HCT116 (cell line): Measurements from ENCODE around the gene FAM43A. TPM values are rescaled to one million over a fixed set of nuclear protein-coding genes. Genes with fewer than 3 reads are reported as not detected.

Source experiments
- ATAC-seq: fragments of 200-7000 bp; cut with Tn5 transposase; 2 replicates; pipeline ENCODE4 v1.9.1; 2020; ENCODE audit warnings: mild to moderate bottlenecking, moderate library complexity
- BruUV-seq: library from RNA; stranded (reverse); fragments of 400-500 nt; replicated peaks from 2 replicates; lab custom pipeline; 2021; lab: Mats Ljungman, UMichigan
- CTCF ChIA-PET: fragments of 300-600 bp; sonication (Branson Sonifier 250); formaldehyde crosslinking; loops from one replicate; lab custom pipeline; 2021; ENCODE audit warnings: antibody characterized with exemption; lab: Charles Lee
- POLR2A ChIA-PET: fragments of 300-600, 350-600 bp; sonication (Branson Sonifier 250); formaldehyde crosslinking; loops from one replicate; lab custom pipeline; 2021; ENCODE audit warnings: antibody characterized with exemption; lab: Charles Lee
- RAD21 ChIA-PET, 2 experiments: fragments of 300-600 bp; sonication (Branson Sonifier 250); formaldehyde crosslinking; loops; one replicate each; lab custom pipeline; 2023; ENCODE audit warnings: low total read pairs in 2 of 2; ENCODE audit not compliant: uncharacterized antibody in 2 of 2, unreplicated experiment in 2 of 2, low non-redundant PET in 1 of 2; lab: Charles Lee
- DNase-seq: peaks from one replicate; pipeline ENCODE4 v3.0.0-alpha.2; 2010; ENCODE audit warnings: low read depth, low spot score
- H2AFZ ChIP-seq: fragments of 200-600 bp; shearing (Covaris generic), sonication (generic); 2 replicates; pipeline ENCODE4 v1.6.1; 2017; ENCODE audit warnings: low read depth, mixed run types, mixed read lengths, antibody characterized with exemption, low read length; ENCODE audit not compliant: poor library complexity, severe bottlenecking
- H3K27ac ChIP-seq: 2 replicates; pipeline ENCODE4 v1.5.1; 2012; ENCODE audit warnings: low read depth, low read length
- H3K27me3 ChIP-seq: fragments of 200-600 bp; sonication (generic); 2 replicates; pipeline ENCODE4 v1.6.1; 2016; ENCODE audit warnings: mixed run types, low read length, mixed read lengths; ENCODE audit not compliant: insufficient read depth
- H3K36me3 ChIP-seq, 2 experiments: fragments of 200-500 bp in 1 of 2; fragments of 200-600 bp in 1 of 2; sonication (Bioruptor generic) in 1 of 2; sonication (generic) in 1 of 2; 2 replicates each; pipeline versions ENCODE4 v1.5.1 to v1.6.1; 2014 to 2016; ENCODE audit warnings: low read length in 2 of 2, inconsistent platforms in 1 of 2, mixed read lengths in 1 of 2, mixed run types in 1 of 2; ENCODE audit not compliant: insufficient read depth in 2 of 2, control insufficient read depth in 1 of 2
- H3K4me1 ChIP-seq, 2 experiments: fragments of 200-600 bp in 1 of 2; sonication (generic) in 1 of 2; 2 replicates each; pipeline versions ENCODE4 v1.5.1 to v1.6.1; 2012 to 2017; ENCODE audit warnings: low read length in 2 of 2, inconsistent platforms in 1 of 2, mild to moderate bottlenecking in 1 of 2, mixed read lengths in 1 of 2, mixed run types in 1 of 2, moderate library complexity in 1 of 2; ENCODE audit not compliant: insufficient read depth in 2 of 2, control insufficient read depth in 1 of 2
- H3K4me2 ChIP-seq: fragments of 200-600 bp; sonication (generic); 2 replicates; pipeline ENCODE4 v1.6.1; 2017; ENCODE audit warnings: mixed run types, low read length, mixed read lengths
- H3K4me3 ChIP-seq, 2 experiments: fragments of 200-600 bp in 1 of 2; sonication (generic) in 1 of 2; replicated peaks in 1 of 2; 2 replicates each; pipeline ENCODE4 v1.5.1; 2011 to 2016; ENCODE audit warnings: low read length in 2 of 2, control low read depth in 1 of 2, low read depth in 1 of 2, mild to moderate bottlenecking in 1 of 2, mixed read lengths in 1 of 2, mixed run types in 1 of 2
- H3K79me2 ChIP-seq: fragments of 200-600 bp; sonication (generic); 2 replicates; pipeline ENCODE4 v1.6.1; 2017; ENCODE audit warnings: mild to moderate bottlenecking, mixed run types, low read length, moderate library complexity, mixed read lengths; ENCODE audit not compliant: insufficient read depth
- H3K9ac ChIP-seq: fragments of 200-600 bp; sonication (generic); 2 replicates; pipeline ENCODE4 v1.6.1; 2016; ENCODE audit warnings: low read length, mixed read lengths
- H3K9me2 ChIP-seq: fragments of 200-600 bp; sonication (generic), shearing (Covaris generic); 2 replicates; pipeline ENCODE4 v1.6.1; 2017; ENCODE audit warnings: mixed run types, mild to moderate bottlenecking, moderate library complexity; ENCODE audit not compliant: insufficient read depth
- H3K9me3 ChIP-seq, 2 experiments: fragments of 200-500 bp in 1 of 2; fragments of 200-600 bp in 1 of 2; sonication (Bioruptor generic) in 1 of 2; sonication (generic) in 1 of 2; 2 replicates each; pipeline ENCODE4 v1.6.1; 2014 to 2017; ENCODE audit warnings: low read length in 2 of 2, mixed read lengths in 2 of 2, inconsistent platforms in 1 of 2, low read depth in 1 of 2, mild to moderate bottlenecking in 1 of 2, mixed run types in 1 of 2, moderate library complexity in 1 of 2; ENCODE audit not compliant: control insufficient read depth in 1 of 2, insufficient read depth in 1 of 2
- H4K20me1 ChIP-seq: fragments of 200-600 bp; sonication (generic), shearing (Covaris generic); 2 replicates; pipeline ENCODE4 v1.6.1; 2017; ENCODE audit warnings: mixed run types, mild to moderate bottlenecking, moderate library complexity; ENCODE audit not compliant: insufficient read depth
- CEBPB ChIP-seq: IDR thresholded peaks from 2 replicates; pipeline ENCODE4 v1.6.1; 2012; ENCODE audit warnings: low read depth
- CTCF ChIP-seq, 3 experiments: fragments of 200-600 bp in 1 of 3; sonication (generic) in 1 of 3; IDR thresholded peaks in 2 of 3; conservative IDR thresholded peaks in 1 of 3; 2 replicates each; pipeline ENCODE4 v1.5.1; 2012 to 2017; ENCODE audit warnings: low read depth in 2 of 3, low read length in 2 of 3, antibody characterized with exemption in 1 of 3, borderline replicate concordance in 1 of 3, control low read depth in 1 of 3, mild to moderate bottlenecking in 1 of 3, mixed read lengths in 1 of 3, mixed run types in 1 of 3, moderate library complexity in 1 of 3; ENCODE audit not compliant: insufficient read depth in 1 of 3
- EGR1 ChIP-seq: IDR thresholded peaks from 2 replicates; pipeline ENCODE4 v1.6.1; 2012; ENCODE audit warnings: low read depth
- ELF1 ChIP-seq: IDR thresholded peaks from 2 replicates; pipeline ENCODE4 v1.6.1; 2012; ENCODE audit warnings: low read depth, borderline replicate concordance
- EZH2 ChIP-seq: fragments of 200-600 bp; sonication (generic); IDR thresholded peaks from 2 replicates; pipeline ENCODE4 v1.6.1; 2017; ENCODE audit warnings: antibody characterized with exemption, mixed run types
- EZH2phosphoT487 ChIP-seq: fragments of 200-600 bp; IDR thresholded peaks from 2 replicates; pipeline ENCODE4 v1.6.1; 2018; ENCODE audit warnings: antibody characterized with exemption, borderline replicate concordance
- FOSL1 ChIP-seq: IDR thresholded peaks from 2 replicates; pipeline ENCODE4 v1.6.1; 2012; ENCODE audit warnings: low read depth
- JUND ChIP-seq: IDR thresholded peaks from 2 replicates; pipeline ENCODE4 v1.6.1; 2012
- MAX ChIP-seq: IDR thresholded peaks from 2 replicates; pipeline ENCODE4 v1.6.1; 2012
- POLR2A ChIP-seq: IDR thresholded peaks from 2 replicates; pipeline ENCODE4 v1.7.0; 2011; ENCODE audit warnings: borderline replicate concordance; ENCODE audit not compliant: insufficient read depth, insufficient read length; ENCODE audit errors: extremely low read depth
- RAD21 ChIP-seq: IDR thresholded peaks from 2 replicates; pipeline ENCODE4 v1.6.1; 2012; ENCODE audit warnings: low read depth, mild to moderate bottlenecking
- SIN3A ChIP-seq: IDR thresholded peaks from 2 replicates; pipeline ENCODE4 v1.6.1; 2012; ENCODE audit warnings: low read depth
- SRF ChIP-seq: IDR thresholded peaks from 2 replicates; pipeline ENCODE4 v1.6.1; 2012; ENCODE audit warnings: low read depth
- TCF7L2 ChIP-seq: IDR thresholded peaks from 2 replicates; pipeline ENCODE4 v1.7.0; 2011; ENCODE audit warnings: borderline replicate concordance, inconsistent platforms; ENCODE audit not compliant: insufficient read depth, insufficient read length; ENCODE audit errors: extremely low read depth
- YY1 ChIP-seq: IDR thresholded peaks from 2 replicates; pipeline ENCODE4 v1.6.1; 2011; ENCODE audit warnings: low read length, low read depth, moderate library complexity, mild to moderate bottlenecking; ENCODE audit not compliant: insufficient replicate concordance; ENCODE audit errors: extremely low read depth
- ZFX ChIP-seq: fragments of 450-650 bp; IDR thresholded peaks from 2 replicates; pipeline ENCODE4 v1.6.1; 2017
- ZNF274 ChIP-seq: fragments of 200-500 bp; sonication (Bioruptor generic); IDR thresholded peaks from 2 replicates; pipeline ENCODE4 v1.6.1; 2014; ENCODE audit warnings: mild to moderate bottlenecking, low read depth, low read length, inconsistent platforms
- intact Hi-C: fragments of 100-400 bp; cut with micrococcal nuclease; formaldehyde crosslinking; loops from 2 replicates; pipeline ENCODE4 v1.10.0; 2022
- total RNA-seq: library from RNA; stranded (reverse); gene quantifications from one replicate; pipeline ENCODE4 v1.2.1, GENCODE V29; 2021; ENCODE audit not compliant: unreplicated experiment
- TF ChIP-seq, protein P1 (sequence below): IDR thresholded peaks from 2 replicates; pipeline ENCODE4 v1.6.1; 2012; ENCODE audit warnings: low read depth
- TF ChIP-seq, protein P2 (sequence below): IDR thresholded peaks from 2 replicates; pipeline ENCODE4 v1.6.1; 2011; ENCODE audit warnings: mild to moderate bottlenecking, low read length, moderate library complexity; ENCODE audit not compliant: insufficient replicate concordance; ENCODE audit errors: extremely low read depth
- TF ChIP-seq, protein P3 (sequence below): IDR thresholded peaks from 2 replicates; pipeline ENCODE4 v1.6.1; 2012

The FAM43A gene
- total RNA-seq, 1 experiment from 2014 or later = 6.8 TPM

DNA sequence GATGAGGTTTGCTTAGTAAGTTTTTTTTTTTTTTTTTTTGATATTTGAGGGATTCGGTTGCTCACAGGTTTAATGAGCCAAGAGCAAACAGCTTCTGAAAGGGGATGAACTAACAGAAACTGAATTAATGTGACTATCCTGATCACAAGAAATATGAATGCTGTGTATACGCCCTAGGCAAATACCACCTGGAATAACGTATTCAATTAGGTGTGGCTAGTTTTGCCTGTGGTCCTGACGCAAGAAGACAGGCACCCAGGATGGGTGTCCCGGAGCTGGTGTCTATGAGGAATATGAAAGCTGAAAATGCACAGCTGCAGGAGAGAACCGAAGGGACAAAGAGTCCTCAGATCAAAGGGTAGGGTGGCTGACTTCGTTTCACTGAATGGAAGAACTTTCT lies 28.2 kb upstream of the FAM43A start:
- no peak for DNase-seq
- no peak for TF ChIP-seq EZH2
- TF ChIP-seq, protein P1, sequence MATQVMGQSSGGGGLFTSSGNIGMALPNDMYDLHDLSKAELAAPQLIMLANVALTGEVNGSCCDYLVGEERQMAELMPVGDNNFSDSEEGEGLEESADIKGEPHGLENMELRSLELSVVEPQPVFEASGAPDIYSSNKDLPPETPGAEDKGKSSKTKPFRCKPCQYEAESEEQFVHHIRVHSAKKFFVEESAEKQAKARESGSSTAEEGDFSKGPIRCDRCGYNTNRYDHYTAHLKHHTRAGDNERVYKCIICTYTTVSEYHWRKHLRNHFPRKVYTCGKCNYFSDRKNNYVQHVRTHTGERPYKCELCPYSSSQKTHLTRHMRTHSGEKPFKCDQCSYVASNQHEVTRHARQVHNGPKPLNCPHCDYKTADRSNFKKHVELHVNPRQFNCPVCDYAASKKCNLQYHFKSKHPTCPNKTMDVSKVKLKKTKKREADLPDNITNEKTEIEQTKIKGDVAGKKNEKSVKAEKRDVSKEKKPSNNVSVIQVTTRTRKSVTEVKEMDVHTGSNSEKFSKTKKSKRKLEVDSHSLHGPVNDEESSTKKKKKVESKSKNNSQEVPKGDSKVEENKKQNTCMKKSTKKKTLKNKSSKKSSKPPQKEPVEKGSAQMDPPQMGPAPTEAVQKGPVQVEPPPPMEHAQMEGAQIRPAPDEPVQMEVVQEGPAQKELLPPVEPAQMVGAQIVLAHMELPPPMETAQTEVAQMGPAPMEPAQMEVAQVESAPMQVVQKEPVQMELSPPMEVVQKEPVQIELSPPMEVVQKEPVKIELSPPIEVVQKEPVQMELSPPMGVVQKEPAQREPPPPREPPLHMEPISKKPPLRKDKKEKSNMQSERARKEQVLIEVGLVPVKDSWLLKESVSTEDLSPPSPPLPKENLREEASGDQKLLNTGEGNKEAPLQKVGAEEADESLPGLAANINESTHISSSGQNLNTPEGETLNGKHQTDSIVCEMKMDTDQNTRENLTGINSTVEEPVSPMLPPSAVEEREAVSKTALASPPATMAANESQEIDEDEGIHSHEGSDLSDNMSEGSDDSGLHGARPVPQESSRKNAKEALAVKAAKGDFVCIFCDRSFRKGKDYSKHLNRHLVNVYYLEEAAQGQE = no peak
- TF ChIP-seq TCF7L2 = no peak
- no peak for TF ChIP-seq YY1
- no peak for TF ChIP-seq CEBPB
- TF ChIP-seq, protein P2, sequence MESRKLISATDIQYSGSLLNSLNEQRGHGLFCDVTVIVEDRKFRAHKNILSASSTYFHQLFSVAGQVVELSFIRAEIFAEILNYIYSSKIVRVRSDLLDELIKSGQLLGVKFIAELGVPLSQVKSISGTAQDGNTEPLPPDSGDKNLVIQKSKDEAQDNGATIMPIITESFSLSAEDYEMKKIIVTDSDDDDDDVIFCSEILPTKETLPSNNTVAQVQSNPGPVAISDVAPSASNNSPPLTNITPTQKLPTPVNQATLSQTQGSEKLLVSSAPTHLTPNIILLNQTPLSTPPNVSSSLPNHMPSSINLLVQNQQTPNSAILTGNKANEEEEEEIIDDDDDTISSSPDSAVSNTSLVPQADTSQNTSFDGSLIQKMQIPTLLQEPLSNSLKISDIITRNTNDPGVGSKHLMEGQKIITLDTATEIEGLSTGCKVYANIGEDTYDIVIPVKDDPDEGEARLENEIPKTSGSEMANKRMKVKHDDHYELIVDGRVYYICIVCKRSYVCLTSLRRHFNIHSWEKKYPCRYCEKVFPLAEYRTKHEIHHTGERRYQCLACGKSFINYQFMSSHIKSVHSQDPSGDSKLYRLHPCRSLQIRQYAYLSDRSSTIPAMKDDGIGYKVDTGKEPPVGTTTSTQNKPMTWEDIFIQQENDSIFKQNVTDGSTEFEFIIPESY = no peak
- TF ChIP-seq ELF1 = no peak
- TF ChIP-seq ZFX = no peak
- no peak for TF ChIP-seq POLR2A
- TF ChIP-seq RAD21 = no peak
- TF ChIP-seq SIN3A = no peak
- TF ChIP-seq SRF = no peak
- TF ChIP-seq, protein P3, sequence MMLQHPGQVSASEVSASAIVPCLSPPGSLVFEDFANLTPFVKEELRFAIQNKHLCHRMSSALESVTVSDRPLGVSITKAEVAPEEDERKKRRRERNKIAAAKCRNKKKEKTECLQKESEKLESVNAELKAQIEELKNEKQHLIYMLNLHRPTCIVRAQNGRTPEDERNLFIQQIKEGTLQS = no peak
- TF ChIP-seq EZH2phosphoT487 = no peak
- no peak for TF ChIP-seq JUND
- TF ChIP-seq CTCF (IDR thresholded peaks at IDR 0.05 in 2 of 3, conservative IDR thresholded peaks at IDR 0.05 in 1 of 3; ENCODE audit: borderline replicate concordance in 1 of 3, insufficient read depth in 1 of 3, low read depth in 2 of 3, low read length in 2 of 3) = no peak
- no peak for TF ChIP-seq EGR1
- TF ChIP-seq ZNF274 = no peak
- no peak for TF ChIP-seq MAX
- TF ChIP-seq FOSL1 = no peak
- TF ChIP-seq, all 23 proteins: peak for 0
- Histone ChIP-seq H3K79me2 (peaks cover 49% of the 10 kb centered on the region), H3K4me3 (no peak overlapping the region), H3K9me2 (no peaks in the 10 kb centered on the region), H3K36me3 (peaks cover 20 to 37% of the 10 kb centered on the region in 2 experiments; a peak in 3 of 4 replicates), H2AFZ (no peak overlapping the region), H3K27me3 (no peaks in the 10 kb centered on the region), H3K9me3 (no peaks in the 10 kb centered on the region), H3K9ac (no peak overlapping the region), H3K4me2 (no peak overlapping the region), H3K27ac (no peak overlapping the region), H4K20me1 (peaks cover 4% of the 10 kb centered on the region; the same call in 1 of the 2 replicates), H3K4me1 (no peaks in the 10 kb centered on the region)
- CTCF ChIA-PET = no interaction called here
- intact Hi-C loops = no loop called here
- RAD21 ChIA-PET = no interaction called here
- BruUV-seq = no TSS peak
- ATAC-seq = no peak
- POLR2A ChIA-PET = no interaction called here
